ENCODE measurements around the gene DMD.

DMD gene

DNA sequence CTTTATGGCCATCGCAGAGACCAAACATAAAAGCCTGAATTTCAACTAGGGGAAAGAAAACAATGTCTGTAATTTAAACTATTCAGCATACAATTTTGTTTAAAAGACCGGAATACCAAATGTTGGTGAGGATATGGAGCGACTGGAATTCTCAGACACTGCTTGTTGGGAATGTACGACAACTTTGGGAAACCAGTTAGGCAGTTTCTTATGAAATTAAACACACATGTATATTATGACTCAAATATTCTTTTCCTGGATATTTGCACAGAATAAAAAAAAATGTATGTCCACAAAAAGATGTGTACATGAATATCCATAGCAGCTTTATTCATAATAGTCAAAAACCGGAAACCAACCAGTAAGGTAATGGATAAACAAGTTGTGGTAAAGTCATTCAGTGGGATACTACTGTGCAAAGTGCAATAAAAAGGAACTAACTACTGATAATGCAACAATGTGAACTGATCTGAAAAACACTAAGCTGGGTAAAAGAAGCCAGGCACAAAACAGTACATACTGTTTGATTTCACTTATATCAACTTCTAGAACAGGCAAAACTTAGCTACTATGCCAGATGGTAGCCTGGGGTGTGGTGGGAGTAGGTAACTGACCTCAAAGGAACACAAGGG, 1986.9 kb downstream of the DMD start:
- DNase-seq (ENCODE audit: low spot score): no peak

GRCh38 chrX:31223817-31224216, 1987.5 kb downstream of the DMD start:
- DNase-seq (ENCODE audit: low spot score): peak; percentile 22

DNA sequence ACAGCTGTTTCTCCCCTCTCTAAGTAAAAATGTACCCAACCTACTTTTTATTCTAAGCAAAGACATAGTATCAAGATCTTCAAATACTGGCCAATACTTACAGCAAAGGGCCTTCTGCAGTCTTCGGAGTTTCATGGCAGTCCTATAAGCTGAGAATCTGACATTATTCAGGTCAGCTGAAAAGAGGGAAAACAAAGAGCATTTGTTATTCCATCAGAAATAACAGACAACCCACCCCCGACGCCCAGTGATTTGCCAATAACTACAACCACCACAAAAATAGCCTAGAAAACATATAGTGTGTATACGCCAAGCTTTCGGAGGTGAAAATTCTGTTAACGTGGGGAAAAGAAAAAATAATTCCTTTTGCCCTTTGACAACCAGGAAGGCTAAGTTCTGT, 1988.4 kb downstream of the DMD start:
- DNase-seq (ENCODE audit: low spot score): no peak

DNA sequence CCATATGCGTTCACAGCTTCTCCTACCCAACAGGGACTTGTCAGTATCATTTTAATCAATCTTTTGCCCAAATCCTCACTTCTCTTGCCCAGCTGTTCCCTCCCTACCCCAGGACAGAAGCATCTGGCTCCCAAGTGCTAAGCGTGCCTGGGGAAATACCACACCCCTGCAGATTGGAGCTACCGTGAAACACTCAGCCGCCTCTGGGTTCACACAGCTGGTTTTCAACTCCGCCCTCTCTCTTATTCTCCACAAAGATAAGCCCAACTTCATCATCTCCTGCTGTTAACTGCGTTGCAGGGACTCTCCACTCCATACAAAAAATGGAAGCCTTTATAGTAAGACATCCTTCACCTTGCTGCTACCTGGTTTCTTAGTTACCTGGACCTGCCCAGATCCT, 1992.2 kb downstream of the DMD start:
- no peak for DNase-seq (ENCODE audit: low spot score)

- DNase-seq (ENCODE audit: low spot score): no peak
Observed at GRCh38 chrX:31217084-31217483, 1994.3 kb downstream of the DMD start.

- no peak for DNase-seq (ENCODE audit: low spot score)
Observed at GRCh38 chrX:31215277-31215815, 1996.0 kb downstream of the DMD start.

DNA sequence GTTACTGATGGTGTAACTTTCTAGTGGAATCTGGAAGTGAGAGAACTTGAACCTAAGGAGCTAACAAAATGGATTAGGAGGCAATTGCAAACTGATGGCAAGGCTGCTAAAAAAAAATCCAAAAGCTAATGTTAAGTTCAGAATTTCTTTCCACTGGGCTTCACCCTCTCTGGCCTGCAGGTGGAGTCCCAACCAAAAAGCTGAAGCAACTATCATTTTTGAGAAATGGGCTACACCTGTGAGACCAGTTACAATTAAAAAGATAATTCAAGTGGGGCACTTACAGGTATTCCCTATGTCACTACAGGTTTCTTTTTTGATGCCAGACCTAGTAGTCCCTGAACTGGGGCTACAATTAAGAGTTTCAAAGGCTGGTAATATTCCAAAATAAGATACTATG, 1997.4 kb downstream of the DMD start:
- peak; percentile 40 for DNase-seq (ENCODE audit: low spot score)

GRCh38 chrX:31212856-31213748, 1998.2 kb downstream of the DMD start:
- no peak for DNase-seq (ENCODE audit: low spot score)

DNA sequence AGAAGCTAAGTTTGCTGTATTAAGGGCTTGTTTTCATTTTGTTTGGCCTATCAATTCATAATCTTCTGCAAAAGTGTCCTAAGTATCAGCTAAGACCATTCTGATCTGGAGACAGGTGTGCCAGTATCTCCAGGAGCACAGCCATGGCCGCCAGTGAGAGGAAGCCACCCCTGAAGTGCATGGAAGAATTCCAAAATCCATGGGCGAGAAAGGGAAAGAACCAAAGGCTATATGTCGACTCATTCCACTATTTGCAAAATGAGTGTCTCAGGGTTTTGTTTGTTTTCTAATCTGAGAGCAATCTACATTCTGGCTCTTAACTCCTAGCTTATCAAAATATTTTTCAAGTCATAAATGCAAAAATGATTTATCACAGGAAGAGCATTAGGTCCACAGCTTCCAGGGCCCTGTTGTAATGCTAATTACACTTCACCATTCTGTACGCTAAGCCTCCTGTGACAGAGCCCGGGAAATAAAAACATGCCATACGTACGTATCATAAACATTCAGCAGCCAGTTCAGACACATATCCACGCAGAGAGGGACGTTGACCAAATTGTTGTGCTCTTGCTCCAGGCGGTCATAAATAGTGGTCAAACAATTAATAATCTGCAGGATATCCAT, 2002.2 kb downstream of the DMD start:
- no peak for DNase-seq (ENCODE audit: low spot score)

DNA sequence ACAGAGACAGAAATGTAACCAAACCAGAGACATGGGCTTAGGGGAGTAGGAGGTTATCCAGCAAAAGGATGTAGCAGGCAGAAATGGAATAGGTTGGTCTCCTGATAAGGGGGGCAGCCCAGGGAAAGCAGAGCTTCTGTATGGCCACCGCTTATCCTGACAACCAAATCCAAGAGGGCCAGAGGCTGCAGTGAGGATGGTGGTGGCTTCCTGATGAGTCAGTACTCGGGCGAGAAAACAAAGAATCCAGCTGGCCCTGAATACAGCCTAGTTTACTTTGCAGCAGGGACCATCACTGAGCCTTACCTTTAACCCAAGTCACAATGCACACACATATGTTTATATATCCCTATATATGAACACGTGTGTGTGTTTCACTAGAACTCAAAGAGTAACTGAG, 2009.8 kb downstream of the DMD start:
- no peak for DNase-seq (ENCODE audit: low spot score)

GRCh38 chrX:31200430-31200829, 2010.9 kb downstream of the DMD start:
- no peak for DNase-seq (ENCODE audit: low spot score)

GRCh38 chrX:31199840-31200114, 2011.6 kb downstream of the DMD start:
- no peak for DNase-seq (ENCODE audit: low spot score)

- DNase-seq (ENCODE audit: low spot score): no peak
Observed at GRCh38 chrX:31199056-31199839, 2012.1 kb downstream of the DMD start.

- no peak for DNase-seq (ENCODE audit: low spot score)
Observed at GRCh38 chrX:31190221-31190975, 2021.0 kb downstream of the DMD start.

- no peak for DNase-seq (ENCODE audit: low spot score)
Observed at GRCh38 chrX:31186693-31187338, 2024.5 kb downstream of the DMD start.

DNA sequence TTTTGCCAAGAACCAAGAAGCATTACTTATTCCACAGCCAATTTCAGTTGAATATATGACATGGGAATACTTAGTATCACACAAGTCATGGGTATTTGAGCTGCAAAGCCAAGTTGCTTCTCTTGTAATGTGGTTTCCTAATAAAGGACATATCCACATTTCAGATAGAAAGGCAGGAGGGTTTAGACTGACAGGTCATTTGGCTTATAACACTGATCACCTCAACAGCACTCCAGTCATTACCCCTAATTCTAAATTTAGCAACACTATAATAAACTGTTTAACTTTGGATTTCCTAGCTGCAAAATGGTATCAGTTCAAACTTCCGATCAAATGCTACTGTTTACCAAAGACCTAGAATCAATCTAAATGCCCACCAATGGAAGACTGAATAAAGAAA, 2025.5 kb downstream of the DMD start:
- DNase-seq (ENCODE audit: low spot score): no peak

GRCh38 chrX:31181377-31182000, 2029.9 kb downstream of the DMD start:
- DNase-seq (ENCODE audit: low spot score): no peak

DNA sequence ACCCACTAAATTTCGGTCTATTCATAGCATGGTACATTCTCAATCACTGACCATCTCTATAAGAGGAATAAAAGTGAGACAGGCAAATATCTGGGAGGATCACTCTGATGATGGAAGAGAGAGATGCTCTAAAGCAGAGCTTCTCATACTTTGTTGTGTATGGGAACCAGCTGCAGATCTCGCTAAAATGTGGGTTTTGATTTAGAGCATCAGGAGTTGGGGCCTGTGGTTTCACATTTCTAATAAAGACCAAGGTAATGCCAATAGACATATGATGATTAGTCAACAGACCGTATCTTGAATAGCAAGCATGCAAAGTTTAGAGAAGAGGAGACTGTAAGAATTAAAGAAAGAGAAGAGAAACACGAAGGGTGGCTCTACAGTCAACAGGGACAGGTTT, 2032.1 kb downstream of the DMD start:
- no peak for DNase-seq (ENCODE audit: low spot score)

DNA sequence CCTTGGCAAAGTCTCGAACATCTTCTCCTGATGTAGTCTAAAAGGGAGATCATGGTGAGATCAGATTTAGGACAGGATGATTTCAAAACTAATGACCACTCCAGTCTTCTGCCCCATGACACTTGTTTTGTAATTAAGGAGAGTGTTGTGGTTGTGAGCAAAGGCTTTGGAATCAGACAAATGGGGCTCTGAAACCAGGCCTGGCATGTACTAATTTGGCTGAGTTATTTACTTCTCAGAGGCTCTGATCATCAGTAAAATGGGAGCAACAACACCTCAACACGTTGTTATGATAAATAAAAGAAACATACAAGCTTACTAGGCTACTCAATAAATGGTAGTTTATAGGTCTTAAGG, 2032.6 kb downstream of the DMD start:
- DNase-seq (ENCODE audit: low spot score): no peak

DNA sequence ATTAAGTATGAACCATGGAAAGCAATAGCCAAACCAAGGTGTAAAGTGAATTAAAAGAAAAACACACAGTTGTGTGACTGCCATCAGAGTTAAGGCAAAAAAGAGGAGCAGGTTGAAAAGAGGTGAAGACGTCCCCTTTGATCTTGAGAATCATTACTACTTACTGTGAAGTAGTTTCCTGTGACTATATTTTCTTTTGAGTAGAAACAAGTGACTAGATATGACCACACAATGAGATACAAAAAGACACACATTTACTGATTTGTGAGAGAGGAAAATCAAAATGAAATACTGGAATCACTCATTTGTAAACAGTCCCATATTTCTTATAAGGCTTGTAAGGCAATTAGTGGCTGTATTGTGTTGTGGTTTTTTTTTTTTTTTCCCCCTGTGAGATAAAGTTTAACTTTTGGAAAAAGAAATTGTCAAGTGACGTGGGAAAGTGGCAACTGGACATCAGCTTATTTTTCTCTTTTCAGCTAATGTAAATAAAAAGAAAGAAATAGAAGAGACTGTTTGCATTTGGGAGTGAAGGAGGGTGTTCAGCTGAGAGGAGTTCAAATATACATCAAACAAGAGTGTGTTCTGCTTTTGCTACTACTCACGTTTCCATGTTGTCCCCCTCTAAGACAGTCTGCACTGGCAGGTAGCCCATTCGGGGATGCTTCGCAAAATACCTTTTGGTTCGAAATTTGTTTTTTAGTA, 2033.1 kb downstream of the DMD start:
- no peak for DNase-seq (ENCODE audit: low spot score)
